NT2/D1 (cell line): ENCODE measurements around the gene TMEM205.

Source experiments
- SUZ12 ChIP-seq: IDR thresholded peaks from 2 replicates; pipeline ENCODE4 v1.6.1; 2011; ENCODE audit not compliant: insufficient read length, insufficient read depth; ENCODE audit errors: extremely low read depth
- YY1 ChIP-seq: IDR thresholded peaks from 2 replicates; pipeline ENCODE4 v1.6.1; 2011; ENCODE audit not compliant: insufficient read length, insufficient read depth
- ZNF274 ChIP-seq: IDR thresholded peaks from 2 replicates; pipeline ENCODE4 v1.6.1; 2011; ENCODE audit warnings: mild to moderate bottlenecking, low read depth, low read length

DNA sequence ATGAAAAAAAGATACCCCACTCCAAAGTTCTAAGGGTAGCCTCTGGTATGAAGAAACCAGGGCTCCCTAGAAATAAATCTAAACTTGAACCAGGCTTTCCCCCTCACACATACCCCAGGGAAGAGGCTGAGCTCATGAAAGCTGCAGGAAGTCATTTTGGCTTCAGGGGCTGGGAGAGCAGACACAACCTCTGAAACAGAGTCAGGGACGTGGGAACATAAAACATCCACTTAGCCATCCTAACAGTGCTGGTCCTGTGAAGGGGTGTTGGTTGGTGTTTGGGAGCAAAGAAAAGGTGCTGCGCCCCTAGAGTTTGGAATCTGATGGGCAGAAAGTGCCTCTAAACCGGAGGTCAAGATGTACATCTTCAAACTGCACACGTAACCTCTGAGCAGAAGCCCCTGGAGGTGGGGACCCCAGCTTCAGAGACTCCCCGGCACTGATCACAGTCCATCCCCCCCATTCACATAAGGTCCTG lies 22.4 kb downstream of the TMEM205 start:
- TF ChIP-seq YY1 = no peak
- TF ChIP-seq SUZ12 = no peak
- no peak for TF ChIP-seq ZNF274
